Fibroblast of mammary gland (primary cell): ENCODE measurements around the gene PAK6.

Source experiments
- DNase-seq: peaks from one replicate; pipeline ENCODE4 v3.0.0-alpha.2; 2010; ENCODE audit warnings: low read depth
- H3K4me3 ChIP-seq: 2 replicates; pipeline ENCODE4 v1.5.1; 2011; ENCODE audit warnings: low read depth, mild to moderate bottlenecking, low read length, moderate library complexity; ENCODE audit not compliant: control insufficient read depth
- CTCF ChIP-seq: conservative IDR thresholded peaks from 2 replicates; pipeline ENCODE4 v1.5.1; 2011; ENCODE audit warnings: low read depth, low read length, inconsistent platforms; ENCODE audit not compliant: control insufficient read depth, insufficient read depth

Gene PAK6

DNA sequence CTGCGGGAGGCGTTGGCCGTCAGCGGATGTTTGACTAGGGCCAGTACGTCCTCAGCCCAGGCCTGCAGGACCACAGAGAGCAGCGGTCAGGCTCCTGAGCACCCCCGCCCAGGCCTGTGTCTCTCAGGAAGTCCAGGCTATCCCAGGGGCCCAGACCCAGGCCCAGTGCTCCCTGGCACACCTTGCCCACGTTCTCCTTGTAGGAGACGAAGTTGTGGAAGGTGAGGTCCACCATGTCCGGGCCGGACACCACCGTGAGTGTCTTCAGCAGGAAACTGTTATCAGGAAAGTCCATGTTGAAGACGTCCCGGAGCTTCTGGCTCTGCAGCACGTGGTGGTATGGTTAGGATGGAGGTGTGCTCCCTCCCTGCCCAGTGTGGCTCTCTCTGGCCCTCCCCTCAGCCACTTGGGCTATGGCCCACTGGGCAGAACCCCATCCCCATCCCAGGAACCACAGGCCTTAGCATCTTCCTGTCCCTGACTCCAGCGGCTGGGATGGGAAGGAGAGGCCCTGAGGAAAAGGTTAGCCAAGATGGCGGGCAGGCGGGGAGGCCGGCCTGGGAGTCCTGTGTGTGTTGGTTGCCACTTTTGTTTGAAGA is 63.5 kb downstream of the PAK6 start:
- TF ChIP-seq CTCF = no peak
- DNase-seq = no peak
- H3K4me3 ChIP-seq = no peak overlapping the region

- no peak for TF ChIP-seq CTCF
- H3K4me3 ChIP-seq = no peak overlapping the region
- DNase-seq = no peak
Observed at GRCh38 chr15:40302981-40303380, 64.1 kb downstream of the PAK6 start.

DNA sequence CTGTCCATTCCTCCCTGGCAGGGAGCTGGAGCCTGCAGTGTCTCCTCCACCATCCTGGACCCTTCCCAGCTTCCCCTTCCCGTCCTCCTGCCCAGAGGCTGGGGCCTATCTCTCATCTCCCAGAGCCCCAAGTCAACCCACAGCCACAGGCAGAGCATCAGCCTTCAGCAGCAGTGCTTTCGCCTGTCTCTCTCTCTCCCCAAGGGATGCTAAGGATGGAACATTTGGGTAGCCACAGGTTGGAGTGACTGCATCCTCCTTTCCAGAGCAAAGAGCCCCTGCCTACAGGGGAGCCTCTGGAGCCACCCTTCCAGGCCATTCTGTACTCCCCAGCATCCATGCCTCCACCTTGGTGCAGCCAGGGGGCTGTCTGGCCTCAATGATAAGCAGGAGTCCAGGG is 64.7 kb downstream of the PAK6 start:
- H3K4me3 ChIP-seq = no peak overlapping the region
- DNase-seq = no peak
- no peak for TF ChIP-seq CTCF

GRCh38 chr15:40305281-40305680 is 66.4 kb downstream of the PAK6 start:
- no peak overlapping the region for H3K4me3 ChIP-seq
- no peak for DNase-seq
- TF ChIP-seq CTCF = no peak

DNA sequence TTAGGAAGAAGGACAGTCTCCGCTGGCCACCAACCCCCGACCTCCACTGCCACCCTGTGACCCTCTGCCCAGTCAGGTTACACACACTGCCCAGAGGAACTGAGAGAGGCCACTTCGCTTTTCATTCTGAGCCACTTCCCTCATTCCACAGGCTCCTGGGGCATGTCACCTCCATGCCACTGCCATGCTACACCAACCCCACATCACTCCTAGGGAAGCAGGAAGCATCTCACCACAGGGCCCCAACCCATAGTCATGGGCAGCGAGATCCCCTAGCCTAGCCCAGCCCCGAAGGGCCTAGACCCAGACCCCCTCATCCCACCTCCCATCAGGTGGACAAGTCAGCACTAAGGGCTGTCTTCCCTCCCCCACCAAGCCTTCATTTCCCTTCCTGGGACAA is 67.5 kb downstream of the PAK6 start:
- no peak for TF ChIP-seq CTCF
- no peak overlapping the region for H3K4me3 ChIP-seq
- no peak for DNase-seq

- no peak for DNase-seq
- H3K4me3 ChIP-seq = no peak overlapping the region
- TF ChIP-seq CTCF = no peak
Observed at GRCh38 chr15:40306908-40307307, 68.0 kb downstream of the PAK6 start.
